ENCODE data around the gene TMEM184C. TPM values are rescaled to one million over a fixed set of nuclear protein-coding genes. Genes with fewer than 3 reads are reported as not detected.

Gene TMEM184C
- 25.0 and 27.9 TPM in 2 replicates for total RNA-seq

DNA sequence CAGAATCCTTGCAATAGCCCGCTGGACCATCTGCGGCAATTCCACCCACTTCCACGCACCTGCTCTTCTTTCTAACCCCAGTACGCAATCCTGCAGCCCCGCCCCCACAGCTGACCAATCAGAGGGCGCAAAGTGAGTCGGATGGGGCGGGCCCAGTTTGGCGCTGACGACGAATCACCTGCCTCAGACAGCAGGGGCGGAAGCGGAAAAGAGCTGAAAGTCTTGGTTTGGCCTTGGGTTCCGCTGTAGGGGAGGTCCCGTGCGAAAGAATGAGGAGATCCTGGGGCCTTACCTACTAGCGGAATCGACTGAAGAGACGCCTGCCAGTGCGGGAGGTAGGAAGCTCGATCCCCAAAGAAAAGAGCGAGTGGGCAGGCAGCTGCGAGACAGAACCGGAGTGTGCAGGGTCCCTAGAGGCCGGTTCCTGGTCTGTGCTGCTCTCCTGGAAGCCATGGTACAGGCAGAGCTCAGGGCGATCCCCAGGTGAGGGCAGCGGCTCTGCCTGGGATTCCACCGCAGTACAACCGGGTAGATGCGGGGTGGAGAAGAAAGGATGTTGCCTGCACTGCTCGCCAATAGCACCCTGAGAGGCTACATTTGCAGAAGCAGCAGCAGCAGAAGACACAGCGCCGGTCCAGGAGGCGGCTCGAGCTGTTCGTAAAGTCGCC, at the start of gene TMEM184C:
TSS of gene TMEM184C (plus strand) at position 225 of the 668 bp plus-strand sequence. CDS start 560 bp downstream, outside the sequence.
- POLR2A ChIA-PET = interaction anchor here (0.6 to 3.3 kb wide), 8 partner anchors 9 to 1998 kb away, joined by 3 to 43 read pairs (median 4); partner anchors contain the start of genes NR3C2 and PRMT9
- no peak for TF ChIP-seq CTCF (IDR thresholded peaks at IDR 0.05)
- peaks cover 29% of the 10 kb centered on the region for H3K36me3 Mint-ChIP-seq (ENCODE audit: low read depth)
- peak; percentile 97 for ATAC-seq (ENCODE audit: low read depth)
- peak within 1 kb of the TSS; percentile 96 for H3K27ac Mint-ChIP-seq
- DNase-seq = peak; percentile 97
- intact Hi-C loops (cut with micrococcal nuclease) = loop anchor here (1.0 to 10.0 kb wide), 6 partner anchors 67 to 2000 kb away; partner anchors contain the start of genes LSM6, MMAA, NR3C2 and PRMT9
- no peaks in the 10 kb centered on the region for H3K9me3 Mint-ChIP-seq
- H3K4me3 Mint-ChIP-seq = peak within 1 kb of the TSS; percentile 98
- peaks cover 2% of the 10 kb centered on the region for H3K27me3 Mint-ChIP-seq
- CTCF ChIA-PET = interaction anchor here (0.9 to 1.3 kb wide), 3 partner anchors 13 to 67 kb away, joined by 3 read pairs; partner anchors contain the start of gene PRMT9
- peaks cover 44% of the 10 kb centered on the region for H3K4me1 Mint-ChIP-seq

- DNase-seq (no peak), ATAC-seq (ENCODE audit: low read depth) (no peak)
- intact Hi-C loops (cut with micrococcal nuclease) = no loop called here
- Mint-ChIP-seq H3K4me1 (no peaks in the 10 kb centered on the region), H3K9me3 (no peaks in the 10 kb centered on the region), H3K4me3 (no peak overlapping the region), H3K27me3 (peaks cover 4% of the 10 kb centered on the region), H3K27ac (no peak overlapping the region), H3K36me3 (ENCODE audit: low read depth) (no peaks in the 10 kb centered on the region)
- ChIA-PET CTCF (no interaction called here), POLR2A (no interaction called here)
- TF ChIP-seq CTCF (IDR thresholded peaks at IDR 0.05) = no peak
These were observed 46.6 kb upstream of the TMEM184C start for GRCh38 chr4:147570616-147571015.

GRCh38 chr4:147571036-147571770, 46.0 kb upstream of the TMEM184C start:
- Mint-ChIP-seq H3K36me3 (ENCODE audit: low read depth) (no peaks in the 10 kb centered on the region), H3K4me3 (no peak overlapping the region), H3K9me3 (no peaks in the 10 kb centered on the region), H3K4me1 (no peaks in the 10 kb centered on the region), H3K27ac (no peak overlapping the region), H3K27me3 (peaks cover 4% of the 10 kb centered on the region)
- CTCF ChIA-PET = no interaction called here
- TF ChIP-seq CTCF (IDR thresholded peaks at IDR 0.05) = no peak
- DNase-seq (no peak), ATAC-seq (ENCODE audit: low read depth) (no peak)
- intact Hi-C loops (cut with micrococcal nuclease) = no loop called here
- POLR2A ChIA-PET = no interaction called here

DNA sequence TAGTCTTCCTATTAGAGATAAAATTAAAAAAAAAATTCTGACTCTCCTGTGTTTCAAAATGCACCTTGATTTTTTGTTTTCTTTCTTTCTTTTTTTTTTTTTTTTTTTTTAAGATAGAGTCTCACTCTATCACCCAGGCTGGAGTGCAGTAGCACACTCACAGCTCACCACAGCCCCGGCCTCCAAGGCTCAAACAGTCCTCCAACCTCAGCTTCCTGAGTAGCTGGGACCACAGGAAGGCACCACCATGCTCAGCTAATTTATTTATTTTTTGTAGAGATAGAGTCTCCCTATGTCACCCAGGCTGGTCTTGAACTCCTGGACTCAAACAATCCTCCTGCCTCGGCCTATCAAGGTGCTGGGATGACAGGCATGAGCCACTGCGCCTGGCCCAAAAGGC, 41.1 kb upstream of the TMEM184C start:
- DNase-seq (no peak), ATAC-seq (ENCODE audit: low read depth) (no peak)
- intact Hi-C loops (cut with micrococcal nuclease) = no loop called here
- Mint-ChIP-seq H3K27me3 (peaks cover 3% of the 10 kb centered on the region), H3K36me3 (ENCODE audit: low read depth) (no peaks in the 10 kb centered on the region), H3K4me3 (no peak overlapping the region), H3K4me1 (no peaks in the 10 kb centered on the region), H3K9me3 (peaks cover 3% of the 10 kb centered on the region), H3K27ac (no peak overlapping the region)
- CTCF ChIA-PET = no interaction called here
- POLR2A ChIA-PET = no interaction called here
- TF ChIP-seq CTCF (IDR thresholded peaks at IDR 0.05) = no peak

- Mint-ChIP-seq H3K4me1 (no peaks in the 10 kb centered on the region), H3K9me3 (peaks cover 3% of the 10 kb centered on the region), H3K36me3 (ENCODE audit: low read depth) (no peaks in the 10 kb centered on the region), H3K4me3 (no peak overlapping the region), H3K27me3 (peaks cover 6% of the 10 kb centered on the region), H3K27ac (no peak overlapping the region)
- intact Hi-C loops (cut with micrococcal nuclease) = no loop called here
- CTCF ChIA-PET = no interaction called here
- TF ChIP-seq CTCF (IDR thresholded peaks at IDR 0.05) = no peak
- POLR2A ChIA-PET = no interaction called here
- ATAC-seq (ENCODE audit: low read depth) (no peak), DNase-seq (no peak)
These were observed 39.1 kb upstream of the TMEM184C start for GRCh38 chr4:147578051-147578476.
